H9 (cell line): Measurements from ENCODE around the gene CADM1. TPM values are rescaled to one million over a fixed set of nuclear protein-coding genes. Genes with fewer than 3 reads are reported as not detected.

ENCODE experiments used
- DNase-seq: peaks from one replicate; pipeline ENCODE4 v3.0.0-alpha.2; 2017
- H2AFZ ChIP-seq: one replicate; pipeline ENCODE4 v1.6.1; 2013; ENCODE audit warnings: mild to moderate bottlenecking, low read length, control low read depth, moderate library complexity
- H2AK5ac ChIP-seq: 2 replicates; pipeline ENCODE4 v1.6.1; 2013; ENCODE audit warnings: low read length, control low read depth, mixed read lengths; ENCODE audit not compliant: insufficient read length
- H2BK120ac ChIP-seq: one replicate; pipeline ENCODE4 v1.6.1; 2013; ENCODE audit warnings: low read depth, mild to moderate bottlenecking, low read length, control low read depth, inconsistent platforms; ENCODE audit not compliant: poor library complexity, severe bottlenecking
- H2BK12ac ChIP-seq: 2 replicates; pipeline ENCODE4 v1.6.1; 2013; ENCODE audit warnings: low read length, control low read depth, mixed read lengths, low read depth; ENCODE audit not compliant: insufficient read length
- H2BK15ac ChIP-seq: 2 replicates; pipeline ENCODE4 v1.6.1; 2013; ENCODE audit warnings: low read depth, low read length, control low read depth
- H2BK20ac ChIP-seq: one replicate; pipeline ENCODE4 v1.6.1; 2013; ENCODE audit warnings: low read depth, mild to moderate bottlenecking, low read length, control low read depth, inconsistent platforms; ENCODE audit not compliant: poor library complexity, severe bottlenecking
- H2BK5ac ChIP-seq: 2 replicates; pipeline ENCODE4 v1.6.1; 2013; ENCODE audit warnings: low read length, control low read depth, mixed read lengths; ENCODE audit not compliant: insufficient read length
- H3K14ac ChIP-seq: 2 replicates; pipeline ENCODE4 v1.6.1; 2013; ENCODE audit warnings: low read length, control low read depth; ENCODE audit not compliant: insufficient read depth
- H3K18ac ChIP-seq: 2 replicates; pipeline ENCODE4 v1.6.1; 2013; ENCODE audit warnings: low read depth, mild to moderate bottlenecking, mixed read lengths, low read length, control low read depth; ENCODE audit not compliant: insufficient read length
- H3K23ac ChIP-seq: 2 replicates; pipeline ENCODE4 v1.6.1; 2013; ENCODE audit warnings: low read length, control low read depth, mixed read lengths, low read depth; ENCODE audit not compliant: insufficient read length
- H3K23me2 ChIP-seq: 2 replicates; pipeline ENCODE4 v1.6.1; 2013; ENCODE audit warnings: low read depth, mild to moderate bottlenecking, mixed read lengths, low read length, control low read depth; ENCODE audit not compliant: insufficient read length, poor library complexity, severe bottlenecking
- H3K27ac ChIP-seq: 2 replicates; pipeline ENCODE4 v1.5.1; 2013; ENCODE audit warnings: low read length, control low read depth, mixed read lengths, low read depth; ENCODE audit not compliant: insufficient read length
- H3K27me3 ChIP-seq: 2 replicates; pipeline ENCODE4 v1.6.1; 2013; ENCODE audit warnings: low read length, control low read depth, inconsistent platforms; ENCODE audit not compliant: insufficient read depth
- H3K4ac ChIP-seq: 2 replicates; pipeline ENCODE4 v1.6.1; 2013; ENCODE audit warnings: low read depth, mild to moderate bottlenecking, control low read depth, inconsistent platforms, low read length, moderate library complexity
- H3K4me1 ChIP-seq: 2 replicates; pipeline ENCODE4 v1.6.1; 2013; ENCODE audit warnings: low read length, control low read depth, inconsistent platforms; ENCODE audit not compliant: insufficient read depth
- H3K4me2 ChIP-seq: 2 replicates; pipeline ENCODE4 v1.6.1; 2013; ENCODE audit warnings: low read length, control low read depth, mixed read lengths; ENCODE audit not compliant: insufficient read length, insufficient read depth
- H3K56ac ChIP-seq: 2 replicates; pipeline ENCODE4 v1.6.1; 2013; ENCODE audit warnings: low read depth, mild to moderate bottlenecking, mixed read lengths, low read length, control low read depth; ENCODE audit not compliant: insufficient read length
- H3K79me1 ChIP-seq: 2 replicates; pipeline ENCODE4 v1.6.1; 2013; ENCODE audit warnings: low read depth, mild to moderate bottlenecking, moderate library complexity, low read length, control low read depth, inconsistent platforms; ENCODE audit not compliant: insufficient read depth, poor library complexity, severe bottlenecking
- H3K79me2 ChIP-seq: 2 replicates; pipeline ENCODE4 v1.6.1; 2013; ENCODE audit warnings: low read length, control low read depth, inconsistent platforms; ENCODE audit not compliant: insufficient read depth
- H3K9ac ChIP-seq: 2 replicates; pipeline ENCODE4 v1.6.1; 2013; ENCODE audit warnings: low read length, control low read depth, mixed read lengths; ENCODE audit not compliant: insufficient read length; ENCODE audit errors: extremely low read depth
- H3K9me3 ChIP-seq: one replicate; pipeline ENCODE4 v1.6.1; 2013; ENCODE audit warnings: low read depth, low read length, inconsistent platforms; ENCODE audit not compliant: control insufficient read depth
- H3T11ph ChIP-seq: one replicate; pipeline ENCODE4 v1.6.1; 2013; ENCODE audit warnings: mild to moderate bottlenecking, low read length, control low read depth, inconsistent platforms
- H4K20me1 ChIP-seq: one replicate; pipeline ENCODE4 v1.6.1; 2013; ENCODE audit not compliant: control insufficient read depth, insufficient read length, insufficient read depth
- H4K5ac ChIP-seq: 2 replicates; pipeline ENCODE4 v1.6.1; 2013; ENCODE audit warnings: low read depth, mild to moderate bottlenecking, mixed read lengths, low read length, control low read depth; ENCODE audit not compliant: insufficient read length
- H4K8ac ChIP-seq: replicated peaks from 2 replicates; pipeline ENCODE4 v1.6.1; 2013; ENCODE audit warnings: low read length, control low read depth, mixed read lengths, low read depth; ENCODE audit not compliant: insufficient read length
- H4K91ac ChIP-seq: 2 replicates; pipeline ENCODE4 v1.6.1; 2013; ENCODE audit warnings: low read depth, mild to moderate bottlenecking, moderate library complexity, mixed read lengths, low read length, control low read depth; ENCODE audit not compliant: insufficient read length
- H3K27ac Mint-ChIP-seq, 3 experiments: 2 replicates in 2 of 3; 3 replicates in 1 of 3; pipeline ENCODE4 v1.8.0; 2020 to 2021; ENCODE audit warnings: mixed read lengths in 3 of 3, mild to moderate bottlenecking in 1 of 3, moderate library complexity in 1 of 3
- H3K27me3 Mint-ChIP-seq: 2 replicates; pipeline ENCODE4 v1.8.0; 2021; ENCODE audit warnings: low read depth, mild to moderate bottlenecking, moderate library complexity, mixed read lengths
- H3K36me3 Mint-ChIP-seq, 3 experiments: 2 replicates in 2 of 3; 3 replicates in 1 of 3; pipeline ENCODE4 v1.8.0; 2020 to 2021; ENCODE audit warnings: low read depth in 3 of 3, mixed read lengths in 3 of 3; ENCODE audit not compliant: insufficient read depth in 1 of 3
- H3K4me1 Mint-ChIP-seq, 2 experiments: 2 replicates each; pipeline ENCODE4 v1.8.0; 2020; ENCODE audit warnings: mixed read lengths in 2 of 2
- H3K4me3 Mint-ChIP-seq, 2 experiments: 2 replicates in 1 of 2; 3 replicates in 1 of 2; pipeline ENCODE4 v1.8.0; 2020 to 2021; ENCODE audit warnings: mild to moderate bottlenecking in 2 of 2, mixed read lengths in 2 of 2, moderate library complexity in 1 of 2
- H3K9me3 Mint-ChIP-seq, 2 experiments: 2 replicates in 1 of 2; 3 replicates in 1 of 2; pipeline ENCODE4 v1.8.0; 2020; ENCODE audit warnings: mild to moderate bottlenecking in 2 of 2, mixed read lengths in 2 of 2, moderate library complexity in 1 of 2
- CTCF ChIP-seq: fragments of 200-600 bp; sonication (generic); conservative IDR thresholded peaks from 3 replicates; pipeline ENCODE4 v1.8.0; 2021; ENCODE audit warnings: antibody characterized with exemption, mild to moderate bottlenecking
- WGBS: extraction: QIAGEN DNeasy Blood & Tissue Kit; methylation state at CpG from one replicate; pipeline ENCODE4 v1.1.7; 2013; ENCODE audit warnings: missing lambda C conversion rate, low lambda C conversion rate, mixed read lengths; ENCODE audit not compliant: insufficient read length; ENCODE audit errors: extremely low coverage; 5-methylcytosine and 5-hydroxymethylcytosine counted together
- total RNA-seq: library from RNA; stranded (reverse); gene quantifications from 2 replicates; pipeline ENCODE4 v1.2.1, GENCODE V29; 2021

The CADM1 gene
- total RNA-seq, 1 experiment from 2014 or later = 11.9 TPM

DNA sequence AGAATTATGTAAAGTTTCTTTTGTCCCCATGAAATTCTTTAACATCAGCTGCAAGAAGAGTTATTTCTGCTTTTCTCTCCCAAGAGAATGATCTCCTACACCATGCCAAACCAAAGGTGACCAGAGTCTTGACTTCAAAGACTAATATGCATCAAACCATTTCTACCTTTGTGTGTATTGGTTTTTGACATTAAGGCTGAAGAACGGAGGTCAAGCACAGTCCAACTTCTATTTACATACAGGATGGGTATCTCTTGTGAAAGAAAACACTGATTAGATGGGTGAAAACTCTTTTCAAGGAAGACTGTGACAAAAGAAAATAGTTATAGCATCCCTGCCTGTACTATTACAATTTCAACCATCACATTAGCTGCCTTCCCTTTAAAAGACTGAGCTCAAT, 256.3 kb downstream of the CADM1 start:
- Histone ChIP-seq H3K79me1 (no peaks in the 10 kb centered on the region), H3K23ac (no peak overlapping the region), H3K27ac (no peak overlapping the region), H3K4ac (no peak overlapping the region), H4K8ac (no peak overlapping the region), H2BK120ac (no peak overlapping the region), H2BK20ac (no peak overlapping the region), H3K9me3 (no peaks in the 10 kb centered on the region), H3K27me3 (no peaks in the 10 kb centered on the region), H3K4me1 (no peaks in the 10 kb centered on the region), H4K5ac (no peak overlapping the region), H2BK5ac (no peak overlapping the region), H2BK12ac (no peak overlapping the region), H3T11ph (no peak overlapping the region), H2AFZ (no peak overlapping the region), H3K56ac (no peak overlapping the region), H4K91ac (no peak overlapping the region), H3K23me2 (no peaks in the 10 kb centered on the region), H3K18ac (no peak overlapping the region), H3K14ac (no peak overlapping the region), H2AK5ac (no peak overlapping the region), H4K20me1 (no peaks in the 10 kb centered on the region), H2BK15ac (no peak overlapping the region), H3K9ac (no peak overlapping the region), H3K79me2 (no peaks in the 10 kb centered on the region), H3K4me2 (no peak overlapping the region)
- Mint-ChIP-seq H3K9me3 (no peaks in the 10 kb centered on the region), H3K27me3 (no peaks in the 10 kb centered on the region), H3K4me1 (peaks cover 5 to 7% of the 10 kb centered on the region in 2 experiments; a peak in 3 of 4 replicates), H3K36me3 (no peaks in the 10 kb centered on the region; a peak in 1 of 7 replicates), H3K4me3 (no peak overlapping the region), H3K27ac (no peak overlapping the region)
- TF ChIP-seq CTCF = no peak
- WGBS = no CpG with 5 or more reads among the region's 1 CpG
- no peak for DNase-seq
